HG02588 (cell line): Measurements from ENCODE around the gene NLE1.

Experiments used
- ATAC-seq: cut with Tn5 transposase; IDR thresholded peaks from one replicate; pipeline ENCODE4 v1.9.1; 2021; ENCODE audit warnings: mild to moderate bottlenecking, moderate library complexity; ENCODE audit not compliant: unreplicated experiment

The NLE1 gene

DNA sequence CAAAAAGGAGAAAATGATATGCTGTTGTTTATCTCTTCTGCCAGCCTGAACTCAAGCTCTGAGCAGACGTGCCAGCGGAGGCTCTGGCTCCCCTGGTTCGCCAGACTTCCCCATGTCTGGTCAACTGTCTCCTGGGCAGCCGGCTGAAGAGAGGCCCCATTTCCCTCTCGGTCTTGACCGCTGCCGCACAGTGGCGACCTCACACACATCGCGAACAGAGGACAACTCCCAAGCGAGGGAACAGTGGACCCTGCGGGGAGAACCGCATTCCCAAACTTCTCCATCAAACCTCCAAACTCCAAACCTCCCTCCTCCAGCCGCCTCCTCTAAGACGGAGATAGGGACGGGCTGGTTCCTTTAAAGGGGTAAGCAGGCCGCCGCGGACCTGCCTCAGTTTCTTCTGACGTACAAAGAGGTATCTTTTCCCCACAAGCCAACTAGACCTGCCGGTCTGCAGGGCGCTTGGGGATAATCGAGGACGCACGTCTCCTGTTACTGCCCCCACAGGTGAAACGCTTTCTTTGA, 53.7 kb downstream of the NLE1 start:
- ATAC-seq: peak; percentile 17

DNA sequence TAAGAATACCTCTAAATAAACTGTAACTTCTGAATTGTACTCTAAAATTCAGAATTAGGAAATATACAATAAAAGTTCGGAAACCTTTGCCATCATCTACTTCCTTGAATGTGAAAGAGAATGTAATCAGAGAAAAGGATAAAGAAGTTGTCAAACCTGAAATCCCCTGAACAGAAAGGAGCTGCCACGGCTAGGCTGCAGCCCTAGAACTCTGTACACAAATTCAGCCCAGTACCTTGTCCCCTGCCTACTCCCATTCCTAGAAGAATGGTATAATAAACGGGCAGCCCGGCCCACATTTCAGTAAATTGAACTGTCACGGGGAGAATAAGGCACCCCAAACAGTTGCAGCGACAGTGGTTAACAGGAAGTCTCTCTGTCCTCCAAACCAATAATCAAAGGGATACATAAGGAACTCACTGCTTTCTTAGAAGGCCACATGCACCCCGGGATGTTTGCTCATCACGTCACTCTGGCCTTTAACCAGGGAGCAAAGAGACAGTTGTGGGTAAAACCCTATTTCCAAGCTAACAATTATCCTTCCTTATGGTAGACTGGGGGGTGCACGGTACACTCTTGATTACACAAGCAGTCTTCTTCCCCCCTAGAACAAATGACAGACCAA, 54.3 kb downstream of the NLE1 start:
- ATAC-seq: no peak

GRCh38 chr17:35086931-35087573, 55.1 kb downstream of the NLE1 start:
- no peak for ATAC-seq

- no peak for ATAC-seq
Observed at GRCh38 chr17:35086164-35086563, 55.9 kb downstream of the NLE1 start.

DNA sequence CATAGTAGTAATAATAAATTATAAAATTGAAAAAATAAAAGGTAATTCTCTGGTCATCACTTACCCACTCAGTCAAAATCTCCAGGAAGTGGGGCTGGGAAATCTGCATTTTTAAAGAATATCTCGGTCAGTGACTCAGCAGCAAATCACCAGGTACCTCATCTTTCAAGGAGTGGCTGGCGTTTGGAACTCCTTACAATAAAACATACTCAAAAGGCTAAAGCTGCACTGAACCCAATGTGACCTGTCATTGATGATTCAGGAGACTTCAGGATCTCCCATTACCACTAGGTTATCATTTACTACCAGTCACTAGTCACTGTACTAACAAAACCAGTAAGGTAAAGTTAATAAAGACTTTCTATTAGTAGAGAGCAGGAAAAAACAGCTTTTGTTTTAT, 57.1 kb downstream of the NLE1 start:
- ATAC-seq: no peak

- ATAC-seq: no peak
Observed at GRCh38 chr17:35083071-35083470, 59.0 kb downstream of the NLE1 start.

DNA sequence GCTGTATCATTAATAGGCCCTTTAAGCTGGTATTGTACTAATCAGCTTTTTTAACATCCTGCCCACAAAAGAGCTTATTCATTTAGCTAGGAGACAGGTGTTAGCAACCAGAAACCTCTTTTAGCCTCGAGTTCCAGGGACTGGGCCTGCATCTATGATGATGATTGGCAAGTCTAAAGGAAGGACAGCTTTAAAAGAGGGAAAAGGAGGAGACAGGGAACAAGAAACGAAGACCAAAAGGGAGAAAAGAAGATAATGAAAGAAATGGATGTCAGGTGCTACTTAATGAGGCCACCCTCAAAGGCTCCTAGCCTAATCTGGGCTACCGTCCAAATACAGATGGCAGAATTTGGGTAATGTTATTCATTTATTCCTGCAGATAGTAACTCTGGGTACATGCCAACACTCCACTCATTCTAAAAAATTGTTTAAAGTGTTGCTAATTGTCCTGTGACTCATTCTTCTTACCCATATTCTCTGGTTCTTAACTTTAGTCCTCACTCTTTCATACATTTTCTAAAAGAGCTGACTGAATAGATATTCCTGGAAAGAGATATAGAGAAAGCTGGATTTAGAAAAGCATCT, 59.9 kb downstream of the NLE1 start:
- no peak for ATAC-seq

- no peak for ATAC-seq
Observed at GRCh38 chr17:35081638-35082037, 60.5 kb downstream of the NLE1 start.

- ATAC-seq: peak; percentile 63
Observed at GRCh38 chr17:35080536-35080935, 61.6 kb downstream of the NLE1 start.

DNA sequence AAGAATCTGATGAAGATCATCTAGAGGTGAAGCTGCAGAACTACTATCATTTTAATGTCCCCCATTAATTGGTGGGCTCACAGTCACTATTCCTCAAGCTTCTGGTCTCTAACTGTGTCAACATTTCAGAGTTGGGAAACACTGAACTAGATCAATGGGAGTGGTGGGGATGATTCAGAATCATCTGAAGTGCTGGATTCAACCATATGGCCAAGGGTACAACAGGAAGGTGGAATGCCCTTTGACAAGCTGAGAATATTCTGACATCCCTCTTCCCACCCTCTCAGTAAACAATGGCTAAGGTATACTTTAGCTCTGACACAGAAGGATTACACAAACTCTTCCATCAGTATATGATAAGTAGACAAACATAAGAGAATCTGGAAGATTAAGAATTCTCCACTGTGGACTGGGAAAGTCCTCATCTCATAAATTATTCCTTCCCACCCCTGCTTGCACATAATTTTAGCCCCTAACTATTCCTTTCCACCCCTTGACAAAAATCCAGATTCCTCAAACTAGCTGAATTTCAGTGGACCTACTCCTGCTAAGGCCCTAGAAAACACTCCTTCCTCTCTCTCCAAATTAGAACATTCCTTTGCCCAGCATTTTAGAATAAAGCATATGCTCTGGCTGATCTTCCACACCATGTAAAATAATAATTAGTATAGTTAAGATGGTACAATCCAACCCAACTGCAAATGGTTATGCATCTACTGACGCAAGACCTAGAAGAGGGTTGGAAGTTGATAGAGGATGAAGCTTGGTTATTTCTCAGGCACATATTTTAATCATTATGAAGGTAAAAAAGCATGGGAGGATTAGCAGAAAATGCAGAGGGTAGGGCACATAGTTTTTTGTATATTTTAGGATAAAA, 62.3 kb downstream of the NLE1 start:
- ATAC-seq: no peak
